ENCODE measurements around the gene PRKAG2.

Gene PRKAG2

GRCh38 chr7:151857866-151858450 lies 19.0 kb downstream of the PRKAG2 start:
- Histone ChIP-seq H3K4me1 (ENCODE audit: control insufficient read depth, low read length) (no peaks in the 10 kb centered on the region), H3K36me3 (ENCODE audit: control insufficient read depth, low read length) (no peaks in the 10 kb centered on the region), H3K9me3 (ENCODE audit: control insufficient read depth, insufficient read depth, low read length) (no peaks in the 10 kb centered on the region), H3K4me2 (ENCODE audit: low read length) (no peak overlapping the region), H3K27ac (ENCODE audit: low read depth, low read length) (no peak overlapping the region), H3F3A (ENCODE audit: control insufficient read depth, insufficient read depth) (no peaks in the 10 kb centered on the region), H4K20me1 (ENCODE audit: control insufficient read depth, insufficient read depth, low read depth, low read length) (no peaks in the 10 kb centered on the region), H3K4me3 (ENCODE audit: low read length) (no peak overlapping the region), H3K79me2 (ENCODE audit: control insufficient read depth, low read length) (no peaks in the 10 kb centered on the region), H3K27me3 (ENCODE audit: control insufficient read depth, low read length) (no peaks in the 10 kb centered on the region; the same call in 1 of the 2 replicates), H3K9me2 (replicated peaks; ENCODE audit: control insufficient read depth, low read length) (no peaks in the 10 kb centered on the region)
- TF ChIP-seq EZH2phosphoT487 (IDR thresholded peaks at IDR 0.05; ENCODE audit: borderline replicate concordance, low read length) (no peak), CTCF (IDR thresholded peaks at IDR 0.05; ENCODE audit: low read depth, low read length, poor library complexity, severe bottlenecking) (no peak)

- TF ChIP-seq CTCF (IDR thresholded peaks at IDR 0.05; ENCODE audit: low read depth, low read length, poor library complexity, severe bottlenecking) (no peak), EZH2phosphoT487 (IDR thresholded peaks at IDR 0.05; ENCODE audit: borderline replicate concordance, low read length) (no peak)
Measured at GRCh38 chr7:151857412-151857811, 19.5 kb downstream of the PRKAG2 start.

GRCh38 chr7:151856516-151856915 lies 20.4 kb downstream of the PRKAG2 start:
- Histone ChIP-seq H3K79me2 (ENCODE audit: control insufficient read depth, low read length) (no peaks in the 10 kb centered on the region), H3K4me1 (ENCODE audit: control insufficient read depth, low read length) (no peaks in the 10 kb centered on the region), H3K27me3 (ENCODE audit: control insufficient read depth, low read length) (peaks cover 5% of the 10 kb centered on the region), H3F3A (ENCODE audit: control insufficient read depth, insufficient read depth) (no peaks in the 10 kb centered on the region), H4K20me1 (ENCODE audit: control insufficient read depth, insufficient read depth, low read depth, low read length) (no peaks in the 10 kb centered on the region), H3K36me3 (ENCODE audit: control insufficient read depth, low read length) (no peaks in the 10 kb centered on the region), H3K9me2 (replicated peaks; ENCODE audit: control insufficient read depth, low read length) (no peaks in the 10 kb centered on the region), H3K27ac (ENCODE audit: low read depth, low read length) (no peak overlapping the region), H3K4me2 (ENCODE audit: low read length) (no peak overlapping the region), H3K9me3 (ENCODE audit: control insufficient read depth, insufficient read depth, low read length) (no peaks in the 10 kb centered on the region), H3K4me3 (ENCODE audit: low read length) (no peak overlapping the region)
- TF ChIP-seq EZH2phosphoT487 (IDR thresholded peaks at IDR 0.05; ENCODE audit: borderline replicate concordance, low read length) = no peak
- no peak for TF ChIP-seq CTCF (IDR thresholded peaks at IDR 0.05; ENCODE audit: low read depth, low read length, poor library complexity, severe bottlenecking)

More at GRCh38 chr7:151857412-151857811, 19.5 kb downstream of the PRKAG2 start:
- H3K9me2 ChIP-seq (replicated peaks; ENCODE audit: control insufficient read depth, low read length) = no peaks in the 10 kb centered on the region
- H3K9me3 ChIP-seq (ENCODE audit: control insufficient read depth, insufficient read depth, low read length) = no peaks in the 10 kb centered on the region
- H3K4me2 ChIP-seq (ENCODE audit: low read length) = no peak overlapping the region
- H3K27ac ChIP-seq (ENCODE audit: low read depth, low read length) = no peak overlapping the region
- H3K27me3 ChIP-seq (ENCODE audit: control insufficient read depth, low read length) = no peaks in the 10 kb centered on the region; the same call in 1 of the 2 replicates
- no peaks in the 10 kb centered on the region for H3K36me3 ChIP-seq (ENCODE audit: control insufficient read depth, low read length)
- no peaks in the 10 kb centered on the region for H4K20me1 ChIP-seq (ENCODE audit: control insufficient read depth, insufficient read depth, low read depth, low read length)
- H3K4me3 ChIP-seq (ENCODE audit: low read length) = no peak overlapping the region
- H3F3A ChIP-seq (ENCODE audit: control insufficient read depth, insufficient read depth) = no peaks in the 10 kb centered on the region
- H3K79me2 ChIP-seq (ENCODE audit: control insufficient read depth, low read length) = no peaks in the 10 kb centered on the region
- H3K4me1 ChIP-seq (ENCODE audit: control insufficient read depth, low read length) = no peaks in the 10 kb centered on the region

All from DOHH2 (cell line).